Neuronal stem cell (in vitro differentiated cells): ENCODE data around the gene TEAD4.

Experiments
- DNase-seq: peaks from one replicate; pipeline ENCODE4 v3.0.0-alpha.2; 2013; ENCODE audit warnings: low spot score
- H2AFZ ChIP-seq: one replicate; pipeline ENCODE4 v1.6.1; 2013; ENCODE audit warnings: mild to moderate bottlenecking, low read length, inconsistent platforms
- H2AK5ac ChIP-seq: 2 replicates; pipeline ENCODE4 v1.6.1; 2013; ENCODE audit warnings: low read depth, mild to moderate bottlenecking, inconsistent platforms, low read length, moderate library complexity, mixed read lengths
- H2BK120ac ChIP-seq: 2 replicates; pipeline ENCODE4 v1.6.1; 2013; ENCODE audit warnings: low read depth, mild to moderate bottlenecking, inconsistent platforms, low read length, moderate library complexity, mixed read lengths
- H2BK12ac ChIP-seq: one replicate; pipeline ENCODE4 v1.6.1; 2013; ENCODE audit warnings: low read length, inconsistent platforms
- H2BK15ac ChIP-seq: 2 replicates; pipeline ENCODE4 v1.6.1; 2013; ENCODE audit warnings: mild to moderate bottlenecking, low read length, inconsistent platforms, mixed read lengths
- H2BK5ac ChIP-seq: one replicate; pipeline ENCODE4 v1.6.1; 2013; ENCODE audit warnings: inconsistent platforms, mild to moderate bottlenecking, low read length, moderate library complexity
- H3K14ac ChIP-seq: one replicate; pipeline ENCODE4 v1.6.1; 2013; ENCODE audit warnings: low read length, inconsistent platforms
- H3K18ac ChIP-seq: 2 replicates; pipeline ENCODE4 v1.6.1; 2013; ENCODE audit warnings: low read length, inconsistent platforms
- H3K23ac ChIP-seq: 2 replicates; pipeline ENCODE4 v1.6.1; 2013; ENCODE audit warnings: low read depth, mild to moderate bottlenecking, mixed read lengths, low read length, inconsistent platforms; ENCODE audit not compliant: poor library complexity
- H3K27ac ChIP-seq: replicated peaks from 3 replicates; pipeline ENCODE4 v1.5.1; 2013; ENCODE audit warnings: low read length, inconsistent platforms
- H3K27me3 ChIP-seq, 3 experiments: 2 replicates each; pipeline ENCODE4 v1.6.1; 2013; ENCODE audit warnings: low read length in 3 of 3, mild to moderate bottlenecking in 2 of 3, inconsistent platforms in 1 of 3, low read depth in 1 of 3, mixed read lengths in 1 of 3, moderate library complexity in 1 of 3; ENCODE audit not compliant: control insufficient read depth in 3 of 3, insufficient read depth in 3 of 3
- H3K36me3 ChIP-seq, 2 donors: replicated peaks in 1 of 2; 2 replicates each; pipeline ENCODE4 v1.6.1; 2013; ENCODE audit warnings: low read length in 2 of 2; ENCODE audit not compliant: control insufficient read depth in 2 of 2, insufficient read depth in 2 of 2
- H3K4ac ChIP-seq: 2 replicates; pipeline ENCODE4 v1.6.1; 2013; ENCODE audit warnings: inconsistent platforms, mild to moderate bottlenecking, low read length, moderate library complexity
- H3K4me1 ChIP-seq, 2 donors: 1 replicate in 1 of 2; 2 replicates in 1 of 2; pipeline ENCODE4 v1.6.1; 2013; ENCODE audit warnings: low read length in 2 of 2, low read depth in 1 of 2; ENCODE audit not compliant: control insufficient read depth in 2 of 2, insufficient read depth in 1 of 2
- H3K4me2 ChIP-seq: one replicate; pipeline ENCODE4 v1.6.1; 2013; ENCODE audit warnings: mild to moderate bottlenecking, low read length, inconsistent platforms; ENCODE audit not compliant: insufficient read depth, poor library complexity, severe bottlenecking
- H3K4me3 ChIP-seq, 2 donors: 2 replicates each; pipeline ENCODE4 v1.5.1; 2013; ENCODE audit warnings: low read length in 2 of 2, mild to moderate bottlenecking in 2 of 2, inconsistent platforms in 1 of 2, moderate library complexity in 1 of 2
- H3K79me1 ChIP-seq: one replicate; pipeline ENCODE4 v1.6.1; 2013; ENCODE audit warnings: low read depth, mild to moderate bottlenecking, inconsistent platforms, low read length, moderate library complexity
- H3K9ac ChIP-seq: one replicate; pipeline ENCODE4 v1.6.1; 2013; ENCODE audit warnings: mild to moderate bottlenecking, low read depth, low read length, inconsistent platforms; ENCODE audit not compliant: poor library complexity
- H3K9me3 ChIP-seq, 2 donors: replicated peaks in 1 of 2; 2 replicates each; pipeline versions ENCODE3 to v1.6.1; 2013; ENCODE audit warnings: low read length in 2 of 2, mild to moderate bottlenecking in 2 of 2, inconsistent platforms in 1 of 2, low read depth in 1 of 2, mixed read lengths in 1 of 2, moderate library complexity in 1 of 2; ENCODE audit not compliant: control insufficient read depth in 2 of 2, insufficient read depth in 1 of 2
- H4K8ac ChIP-seq: one replicate; pipeline ENCODE4 v1.6.1; 2013; ENCODE audit warnings: low read depth, mild to moderate bottlenecking, inconsistent platforms, low read length, moderate library complexity
- H4K91ac ChIP-seq: one replicate; pipeline ENCODE4 v1.6.1; 2013; ENCODE audit warnings: low read length, low read depth, mild to moderate bottlenecking, inconsistent platforms; ENCODE audit not compliant: poor library complexity
- WGBS, 2 donors: extraction: QIAGEN DNeasy Blood & Tissue Kit; methylation state at CpG; one replicate each; pipeline ENCODE4 v1.1.7; 2013; ENCODE audit warnings: missing lambda C conversion rate in 2 of 2, mixed read lengths in 1 of 2; ENCODE audit not compliant: insufficient read length in 2 of 2, insufficient replicate concordance in 1 of 2; ENCODE audit errors: extremely low coverage in 2 of 2; 5-methylcytosine and 5-hydroxymethylcytosine counted together

TEAD4 gene

GRCh38 chr12:2949411-2949810, 9.8 kb upstream of the TEAD4 start:
- Histone ChIP-seq H3K4me2 (no peak overlapping the region), H2BK120ac (no peak overlapping the region), H2BK5ac (no peak overlapping the region), H3K9ac (no peak overlapping the region), H3K4me1 (no peaks in the 10 kb centered on the region), H3K4me3 (no peak overlapping the region), H3K14ac (no peak overlapping the region), H3K9me3 (no peaks in the 10 kb centered on the region), H3K36me3 (no peaks in the 10 kb centered on the region), H3K27ac (no peak overlapping the region), H3K27me3 (no peaks in the 10 kb centered on the region), H3K4ac (no peak overlapping the region), H3K23ac (no peak overlapping the region), H4K8ac (no peak overlapping the region), H2BK15ac (no peak overlapping the region), H3K18ac (no peak overlapping the region), H2AK5ac (no peak overlapping the region), H2BK12ac (no peak overlapping the region), H3K79me1 (no peaks in the 10 kb centered on the region), H4K91ac (no peak overlapping the region), H2AFZ (no peak overlapping the region)
- no peak for DNase-seq
- WGBS, 2 donors: no CpG with 5 or more reads among the region's 4 CpGs

DNA sequence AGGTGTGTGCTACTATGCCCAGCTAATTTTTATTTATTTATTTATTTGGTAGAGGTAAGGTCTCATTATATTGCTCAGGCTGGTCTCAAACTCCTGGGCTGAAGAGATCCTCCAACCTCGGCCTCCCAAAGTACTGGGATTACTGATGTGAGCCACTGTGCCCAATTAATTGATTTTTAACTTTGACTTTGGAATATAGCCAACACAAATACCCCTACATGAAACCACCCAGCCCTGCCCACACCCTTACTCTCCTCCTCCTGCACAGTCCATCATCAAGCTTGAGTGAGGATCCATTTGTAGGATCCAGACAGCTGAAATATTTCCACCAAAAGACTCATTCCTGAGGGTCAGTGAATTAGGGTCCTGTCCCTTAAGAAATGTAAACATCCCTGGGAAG, 3.3 kb upstream of the TEAD4 start:
- no peak overlapping the region for H4K8ac ChIP-seq
- no peak for DNase-seq
- peaks cover 3% of the 10 kb centered on the region for H3K79me1 ChIP-seq
- H2BK15ac ChIP-seq: no peak overlapping the region
- no peak overlapping the region for H3K27ac ChIP-seq
- no CpG with 5 or more reads among the region's 1 CpG for WGBS, 2 donors
- no peak overlapping the region for H3K4me3 ChIP-seq
- H2BK120ac ChIP-seq: no peak overlapping the region
- H3K18ac ChIP-seq: no peak overlapping the region
- no peaks in the 10 kb centered on the region for H3K9me3 ChIP-seq
- no peak overlapping the region for H2AK5ac ChIP-seq
- peaks cover 9 to 11% of the 10 kb centered on the region in 2 donors for H3K4me1 ChIP-seq
- no peak overlapping the region for H3K9ac ChIP-seq
- no peak overlapping the region for H3K4ac ChIP-seq
- H3K23ac ChIP-seq: no peak overlapping the region
- peaks cover 0 to 9% (median 0%) of the 10 kb centered on the region in 3 experiments for H3K27me3 ChIP-seq
- H3K36me3 ChIP-seq: no peaks in the 10 kb centered on the region
- H2AFZ ChIP-seq: no peak overlapping the region
- no peak overlapping the region for H2BK5ac ChIP-seq
- no peak overlapping the region for H3K4me2 ChIP-seq
- no peak overlapping the region for H2BK12ac ChIP-seq
- H4K91ac ChIP-seq: no peak overlapping the region
- no peak overlapping the region for H3K14ac ChIP-seq

- Histone ChIP-seq H3K27me3 (peaks cover 0 to 9% (median 0%) of the 10 kb centered on the region in 3 experiments), H3K4me1 (peaks cover 17% of the 10 kb centered on the region in 2 donors), H2BK120ac (no peak overlapping the region), H2AK5ac (no peak overlapping the region), H4K91ac (no peak overlapping the region), H3K18ac (peak overlapping the region; percentile 93), H2BK5ac (no peak overlapping the region), H2BK12ac (no peak overlapping the region), H3K4me2 (peak overlapping the region; percentile 83), H3K4ac (no peak overlapping the region), H3K14ac (no peak overlapping the region), H2AFZ (peak overlapping the region; percentile 99), H3K9ac (no peak overlapping the region), H3K79me1 (peaks cover 5% of the 10 kb centered on the region), H3K4me3 (peak overlapping the region in 1 of 2 donors; percentile 88), H3K27ac (no peak overlapping the region), H3K9me3 (no peaks in the 10 kb centered on the region), H3K23ac (no peak overlapping the region), H2BK15ac (no peak overlapping the region), H4K8ac (no peak overlapping the region), H3K36me3 (no peaks in the 10 kb centered on the region)
- WGBS, 2 donors: no CpG with 5 or more reads among the region's 11 CpGs
- DNase-seq: no peak
Observed at GRCh38 chr12:2957816-2958431, 1.3 kb upstream of the TEAD4 start.

DNA sequence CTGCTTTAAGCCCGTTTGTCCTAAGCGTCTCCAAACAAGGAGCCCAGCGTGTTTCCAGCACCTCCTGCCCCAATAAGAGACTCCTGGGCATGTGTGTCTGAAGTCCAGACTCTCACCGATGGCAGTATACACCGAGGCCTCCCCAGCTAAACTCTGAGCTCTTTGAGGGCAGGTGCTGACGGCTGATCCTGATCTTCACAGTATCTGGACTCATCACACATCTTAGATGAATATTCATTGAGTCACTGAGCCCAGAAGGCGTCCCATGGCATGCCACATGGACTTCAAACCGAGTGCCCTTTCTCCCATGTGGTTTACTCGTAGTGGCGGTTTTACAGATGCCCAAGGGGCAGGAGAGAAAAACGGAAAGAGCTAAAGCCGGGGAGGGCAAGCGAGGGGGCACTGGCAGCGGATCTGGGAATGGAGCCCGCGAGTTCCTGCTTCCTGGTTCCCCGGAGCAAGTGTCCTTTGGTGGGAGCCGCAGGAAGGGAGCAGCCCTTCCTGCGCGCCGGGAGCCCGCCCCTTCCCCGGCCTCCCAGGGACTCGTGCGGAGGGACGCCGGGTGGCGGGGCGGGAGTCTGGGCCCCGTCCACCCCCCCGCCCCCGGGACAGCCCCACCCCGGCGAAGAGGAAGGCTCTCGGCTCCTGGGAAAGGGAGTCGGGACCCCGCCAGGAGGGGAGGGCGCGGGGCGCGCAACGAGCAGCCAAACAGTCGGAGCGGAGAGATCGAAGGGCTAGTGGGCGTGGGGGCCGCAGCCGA, 585 bp upstream of the TEAD4 start:
- Histone ChIP-seq H2BK5ac (no peak overlapping the region), H3K4me2 (peak overlapping the region; percentile 83), H3K27me3 (peaks cover 0 to 9% (median 0%) of the 10 kb centered on the region in 3 experiments), H3K23ac (peak overlapping the region; percentile 0), H3K27ac (peak overlapping the region; percentile 80), H2AFZ (peak overlapping the region; percentile 99), H2AK5ac (no peak overlapping the region), H2BK15ac (peak overlapping the region; percentile 32), H3K9me3 (no peaks in the 10 kb centered on the region), H3K36me3 (no peaks in the 10 kb centered on the region), H3K4me1 (peaks cover 23 to 24% of the 10 kb centered on the region in 2 donors), H3K4me3 (peak overlapping the region; percentile 73 to 88), H3K9ac (peak overlapping the region; percentile 53), H3K79me1 (peaks cover 5% of the 10 kb centered on the region), H2BK12ac (no peak overlapping the region), H3K14ac (no peak overlapping the region), H3K18ac (peak overlapping the region; percentile 93), H4K8ac (no peak overlapping the region), H3K4ac (no peak overlapping the region), H4K91ac (no peak overlapping the region), H2BK120ac (no peak overlapping the region)
- no CpG with 5 or more reads among the region's 48 CpGs for WGBS, 2 donors
- DNase-seq: peak; percentile 41
